ENCODE results near the gene HLA-B.

HLA-B gene

DNA sequence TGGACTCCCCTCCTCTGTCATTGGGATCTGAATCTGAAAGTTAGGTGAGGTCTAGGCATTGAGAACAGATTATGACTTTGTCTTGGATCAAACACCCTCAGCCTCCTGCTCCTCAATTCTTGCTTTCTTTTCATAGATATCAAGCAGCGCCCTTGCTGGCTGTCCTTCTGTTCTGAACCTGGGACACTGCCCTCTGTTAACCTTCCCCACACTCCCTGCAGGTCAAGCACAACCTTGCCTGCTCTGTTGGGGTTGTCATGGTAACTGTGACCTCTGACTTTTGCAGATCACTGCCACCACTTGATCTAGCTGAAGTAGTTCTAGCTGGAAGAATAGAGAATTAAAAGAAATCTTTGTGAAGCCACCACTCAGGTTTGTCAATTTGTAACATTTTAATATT, 30.0 kb upstream of the HLA-B start:
- Histone ChIP-seq H3K4me3 (ENCODE audit: low read length) (no peak overlapping the region), H3K27me3 (ENCODE audit: low read depth, low read length) (no peaks in the 10 kb centered on the region)

DNA sequence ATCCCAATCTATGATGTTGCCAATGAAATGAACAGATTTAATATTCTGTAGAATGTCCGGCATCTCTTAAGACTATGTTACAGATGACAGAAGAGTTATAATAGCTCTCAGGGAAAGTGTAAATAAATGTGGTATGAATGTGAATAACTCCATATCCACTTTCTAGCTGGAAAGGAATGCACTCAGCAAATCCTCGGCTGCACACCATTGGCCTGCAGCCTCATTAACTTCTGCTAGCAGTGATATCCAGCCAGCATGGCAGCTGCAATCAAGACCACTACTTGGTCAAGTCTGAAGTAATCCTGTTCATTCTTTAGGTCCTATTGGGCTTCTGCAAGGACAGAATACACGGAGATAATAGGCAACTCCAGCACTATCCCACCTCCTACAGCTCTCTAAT, 29.1 kb upstream of the HLA-B start:
- no peaks in the 10 kb centered on the region for H4K20me1 ChIP-seq (ENCODE audit: insufficient read depth, low read length)
- no peak overlapping the region for H2AFZ ChIP-seq (ENCODE audit: low read depth, low read length)
- H3K27me3 ChIP-seq (ENCODE audit: low read depth, low read length) = no peaks in the 10 kb centered on the region
- H3K9ac ChIP-seq (ENCODE audit: low read length) = no peak overlapping the region
- no peaks in the 10 kb centered on the region for H3K36me3 ChIP-seq (replicated peaks; ENCODE audit: low read depth, low read length)
- H3K27ac ChIP-seq (ENCODE audit: low read length) = no peak overlapping the region
- H3K4me1 ChIP-seq (ENCODE audit: low read length) = no peaks in the 10 kb centered on the region
- H3K4me2 ChIP-seq (ENCODE audit: low read length) = no peak overlapping the region
- H3K79me2 ChIP-seq (ENCODE audit: low read length) = no peaks in the 10 kb centered on the region
- H3K9me3 ChIP-seq (ENCODE audit: insufficient read depth, low read length) = no peaks in the 10 kb centered on the region
- H3K4me3 ChIP-seq (ENCODE audit: low read length) = no peak overlapping the region
- TF ChIP-seq CTCF (IDR thresholded peaks at IDR 0.05; ENCODE audit: low read depth, low read length) (no peak), EZH2phosphoT487 (IDR thresholded peaks at IDR 0.05; ENCODE audit: low read depth) (no peak)

More for the DNA sequence above, 30.0 kb upstream of the HLA-B start:
- no peak overlapping the region for H2AFZ ChIP-seq (ENCODE audit: low read depth, low read length)
- H3K4me2 ChIP-seq (ENCODE audit: low read length) = no peak overlapping the region
- H3K27ac ChIP-seq (ENCODE audit: low read length) = no peak overlapping the region
- no peaks in the 10 kb centered on the region for H4K20me1 ChIP-seq (ENCODE audit: insufficient read depth, low read length)
- H3K4me1 ChIP-seq (ENCODE audit: low read length) = no peaks in the 10 kb centered on the region
- H3K9me3 ChIP-seq (ENCODE audit: insufficient read depth, low read length) = no peaks in the 10 kb centered on the region
- no peak for TF ChIP-seq CTCF (IDR thresholded peaks at IDR 0.05; ENCODE audit: low read depth, low read length)
- TF ChIP-seq EZH2phosphoT487 (IDR thresholded peaks at IDR 0.05; ENCODE audit: low read depth) = no peak
- no peak overlapping the region for H3K9ac ChIP-seq (ENCODE audit: low read length)
- no peaks in the 10 kb centered on the region for H3K79me2 ChIP-seq (ENCODE audit: low read length)
- no peaks in the 10 kb centered on the region for H3K36me3 ChIP-seq (replicated peaks; ENCODE audit: low read depth, low read length)

DNA sequence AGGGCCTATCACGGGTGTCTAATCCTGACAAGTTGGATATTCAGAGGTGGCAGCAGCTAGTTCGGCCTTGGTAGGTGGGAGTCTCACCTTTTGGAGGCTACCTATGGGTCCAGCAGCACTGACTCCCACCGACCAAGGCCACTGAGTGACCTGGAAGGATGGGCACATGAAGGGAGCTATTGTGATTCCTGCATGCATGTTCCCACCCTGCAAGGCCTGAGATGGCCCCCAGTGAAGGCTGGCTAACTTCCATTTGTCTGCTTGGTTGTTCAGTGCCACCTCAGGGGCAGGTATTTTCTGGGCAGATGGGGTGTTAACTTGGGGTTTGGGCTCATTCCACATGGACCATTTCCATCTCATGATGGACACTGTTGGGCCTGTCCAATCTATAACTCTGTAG, 28.1 kb upstream of the HLA-B start:
- no peaks in the 10 kb centered on the region for H3K4me1 ChIP-seq (ENCODE audit: low read length)
- H3K9ac ChIP-seq (ENCODE audit: low read length) = no peak overlapping the region
- H4K20me1 ChIP-seq (ENCODE audit: insufficient read depth, low read length) = no peaks in the 10 kb centered on the region
- H3K79me2 ChIP-seq (ENCODE audit: low read length) = no peaks in the 10 kb centered on the region
- no peak overlapping the region for H2AFZ ChIP-seq (ENCODE audit: low read depth, low read length)
- no peak overlapping the region for H3K4me3 ChIP-seq (ENCODE audit: low read length)
- no peaks in the 10 kb centered on the region for H3K36me3 ChIP-seq (replicated peaks; ENCODE audit: low read depth, low read length)
- no peak overlapping the region for H3K4me2 ChIP-seq (ENCODE audit: low read length)
- H3K27me3 ChIP-seq (ENCODE audit: low read depth, low read length) = no peaks in the 10 kb centered on the region
- TF ChIP-seq CTCF (IDR thresholded peaks at IDR 0.05; ENCODE audit: low read depth, low read length) = no peak
- no peak for TF ChIP-seq EZH2phosphoT487 (IDR thresholded peaks at IDR 0.05; ENCODE audit: low read depth)
- no peaks in the 10 kb centered on the region for H3K9me3 ChIP-seq (ENCODE audit: insufficient read depth, low read length)
- H3K27ac ChIP-seq (ENCODE audit: low read length) = no peak overlapping the region

GRCh38 chr6:31383149-31383548, 26.2 kb upstream of the HLA-B start:
- Histone ChIP-seq H3K4me3 (ENCODE audit: low read length) (no peak overlapping the region), H3K9me3 (ENCODE audit: insufficient read depth, low read length) (no peaks in the 10 kb centered on the region), H4K20me1 (ENCODE audit: insufficient read depth, low read length) (no peaks in the 10 kb centered on the region), H3K79me2 (ENCODE audit: low read length) (no peaks in the 10 kb centered on the region), H2AFZ (ENCODE audit: low read depth, low read length) (no peak overlapping the region), H3K36me3 (replicated peaks; ENCODE audit: low read depth, low read length) (no peaks in the 10 kb centered on the region), H3K4me2 (ENCODE audit: low read length) (no peak overlapping the region), H3K27ac (ENCODE audit: low read length) (no peak overlapping the region), H3K9ac (ENCODE audit: low read length) (no peak overlapping the region), H3K4me1 (ENCODE audit: low read length) (no peaks in the 10 kb centered on the region), H3K27me3 (ENCODE audit: low read depth, low read length) (no peaks in the 10 kb centered on the region)
- no peak for TF ChIP-seq CTCF (IDR thresholded peaks at IDR 0.05; ENCODE audit: low read depth, low read length)
- TF ChIP-seq EZH2phosphoT487 (IDR thresholded peaks at IDR 0.05; ENCODE audit: low read depth) = no peak

Data from OCI-LY3 (cell line).